ENCODE data around the gene CFL1.
"Not testable (repeated sequence)": the region's sequence is repeated elsewhere in the genome, so short reads cannot be mapped to it uniquely, and the experiment has no call there.

CFL1 gene

GRCh38 chr11:65857853-65858680 lies at the start of gene CFL1:
CFL1 (minus strand) TSS chr11:65858180; CDS start chr11:65858099, 81 bp downstream.
- peak; percentile 96 to 97 for DNase-seq (ENCODE audit: low read depth in 2 of 2)

- no peak for DNase-seq (ENCODE audit: low read depth in 2 of 2)
These were observed 48.6 kb upstream of the CFL1 start for GRCh38 chr11:65906602-65907001.

- no peak for DNase-seq (ENCODE audit: low read depth in 2 of 2)
These were observed 45.7 kb upstream of the CFL1 start for GRCh38 chr11:65903715-65904114.

GRCh38 chr11:65903068-65903481 lies 45.1 kb upstream of the CFL1 start:
- DNase-seq (ENCODE audit: low read depth in 2 of 2), result no peak

- DNase-seq (ENCODE audit: low read depth in 2 of 2), result no peak
These were observed 42.9 kb upstream of the CFL1 start for GRCh38 chr11:65900899-65901180.

- DNase-seq (ENCODE audit: low read depth in 2 of 2), result peak; percentile 91 to 95
These were observed 42.3 kb upstream of the CFL1 start, which contains the start of gene FOSL1 for GRCh38 chr11:65900125-65900898. FOSL1 (minus strand) TSS chr11:65900388; CDS start chr11:65900339, 49 bp downstream.

GRCh38 chr11:65899356-65900124 lies 41.6 kb upstream of the CFL1 start:
- peak; percentile 71 to 77 for DNase-seq (ENCODE audit: low read depth in 2 of 2)

- DNase-seq (ENCODE audit: low read depth in 2 of 2), result no peak
These were observed 40.8 kb upstream of the CFL1 start for GRCh38 chr11:65898656-65899355.

- no peak for DNase-seq (ENCODE audit: low read depth in 2 of 2)
These were observed 39.1 kb upstream of the CFL1 start for GRCh38 chr11:65897020-65897471.

- no peak for DNase-seq (ENCODE audit: low read depth in 2 of 2)
These were observed 38.3 kb upstream of the CFL1 start for GRCh38 chr11:65896034-65896999.

- no peak for DNase-seq (ENCODE audit: low read depth in 2 of 2)
These were observed 37.6 kb upstream of the CFL1 start for GRCh38 chr11:65895482-65895981.

- DNase-seq (ENCODE audit: low read depth in 2 of 2), result no peak
These were observed 36.1 kb upstream of the CFL1 start for GRCh38 chr11:65894034-65894591.

- no peak for DNase-seq (ENCODE audit: low read depth in 2 of 2)
These were observed 34.8 kb upstream of the CFL1 start for GRCh38 chr11:65892661-65893317.

GRCh38 chr11:65892137-65892540 lies 34.2 kb upstream of the CFL1 start:
- DNase-seq (ENCODE audit: low read depth in 2 of 2), result not testable (repeated sequence)

- DNase-seq (ENCODE audit: low read depth in 2 of 2), result no peak
These were observed 33.5 kb upstream of the CFL1 start for GRCh38 chr11:65891219-65892136.

GRCh38 chr11:65890324-65891218 lies 32.6 kb upstream of the CFL1 start, which contains the start of gene CCDC85B:
CCDC85B (plus strand) TSS chr11:65890673; CDS start chr11:65890784, 111 bp downstream.
- peak; percentile 99 for DNase-seq (ENCODE audit: low read depth in 2 of 2)

All from stimulated activated CD8-positive, alpha-beta memory T cell treated with anti-CD3 and anti-CD28 coated beads, Interleukin-2, amount 100 ng/mL, for 48 hours (primary cell).